Stimulated activated CD4-positive, alpha-beta T cell treated with anti-CD3 and anti-CD28 coated beads, Interleukin-12 subunit alpha, Interleukin-12 subunit beta, amount 100 ng/mL, for 48 hours (primary cell): Measurements from ENCODE around the gene EIF1.
"Not testable (repeated sequence)": the region's sequence is repeated elsewhere in the genome, so short reads cannot be mapped to it uniquely, and the experiment has no call there.

Experiments
- DNase-seq, 3 donors: peaks; one replicate each; pipeline ENCODE4 v3.0.0-alpha.2; 2020; ENCODE audit warnings: low read depth in 2 of 3, low spot score in 1 of 3

The EIF1 gene

GRCh38 chr17:41697122-41697962 lies 8.7 kb downstream of the EIF1 start:
- no peak for DNase-seq

- DNase-seq: not testable (repeated sequence)
Observed at GRCh38 chr17:41700843-41701242, 12.2 kb downstream of the EIF1 start.

GRCh38 chr17:41702712-41703111 lies 14.0 kb downstream of the EIF1 start:
- DNase-seq: no peak

- DNase-seq: no peak
Observed at GRCh38 chr17:41705271-41705991, 16.7 kb downstream of the EIF1 start.

- no peak for DNase-seq
Observed at GRCh38 chr17:41707803-41708669, 19.4 kb downstream of the EIF1 start.

GRCh38 chr17:41710472-41711090 lies 21.9 kb downstream of the EIF1 start:
- DNase-seq: no peak

GRCh38 chr17:41711669-41712400 lies 23.1 kb downstream of the EIF1 start, which contains the start of gene GAST:
Gene GAST (plus strand): TSS chr17:41712331. CDS start chr17:41715437, 3,106 bp downstream.
- no peak for DNase-seq

- no peak for DNase-seq
Observed at GRCh38 chr17:41717408-41718286, 29.0 kb downstream of the EIF1 start.

GRCh38 chr17:41718287-41718645 lies 29.6 kb downstream of the EIF1 start:
- DNase-seq: no peak

GRCh38 chr17:41722231-41722630 lies 33.5 kb downstream of the EIF1 start:
- DNase-seq: no peak

GRCh38 chr17:41723801-41724475 lies 35.3 kb downstream of the EIF1 start:
- DNase-seq: no peak

- no peak for DNase-seq
Observed at GRCh38 chr17:41724476-41725050, 35.9 kb downstream of the EIF1 start.

GRCh38 chr17:41725134-41725533 lies 36.4 kb downstream of the EIF1 start:
- no peak for DNase-seq

GRCh38 chr17:41728056-41728455 lies 39.4 kb downstream of the EIF1 start:
- DNase-seq: no peak

- DNase-seq: no peak
Observed at GRCh38 chr17:41730479-41730878, 41.8 kb downstream of the EIF1 start.

- no peak for DNase-seq
Observed at GRCh38 chr17:41731836-41732235, 43.2 kb downstream of the EIF1 start.

GRCh38 chr17:41733348-41734138 lies 44.9 kb downstream of the EIF1 start:
- no peak for DNase-seq
